D721Med (cell line): ENCODE data around the gene TMEM154.
"Not testable (repeated sequence)": the region's sequence is repeated elsewhere in the genome, so short reads cannot be mapped to it uniquely, and the experiment has no call there.

Experiments used
- DNase-seq: peaks from one replicate; pipeline ENCODE4 v3.0.0; 2011; ENCODE audit warnings: low spot score; ENCODE audit not compliant: insufficient read length
- FAIRE-seq: peaks from 2 replicates; lab custom pipeline; 2011; peaks lifted over from hg19 to GRCh38; lab: Jason Lieb, UNC
- CTCF ChIP-seq: IDR thresholded peaks from 2 replicates; pipeline ENCODE4 v1.5.1; 2012; ENCODE audit warnings: mild to moderate bottlenecking, control low read depth; ENCODE audit not compliant: insufficient read depth; ENCODE audit errors: missing control alignments

The TMEM154 gene

GRCh38 chr4:152672206-152673092, 7.3 kb downstream of the TMEM154 start:
- FAIRE-seq, result no peak
- DNase-seq, result no peak

GRCh38 chr4:152668338-152668964, 11.3 kb downstream of the TMEM154 start:
- TF ChIP-seq CTCF, result no peak
- FAIRE-seq (no peak), DNase-seq (no peak)

More at GRCh38 chr4:152672206-152673092, 7.3 kb downstream of the TMEM154 start:
- no peak for TF ChIP-seq CTCF

GRCh38 chr4:152667781-152668180, 12.0 kb downstream of the TMEM154 start:
- DNase-seq, result no peak
- no peak for TF ChIP-seq CTCF
- no peak for FAIRE-seq

GRCh38 chr4:152666946-152667345, 12.9 kb downstream of the TMEM154 start:
- DNase-seq (no peak), FAIRE-seq (no peak)
- no peak for TF ChIP-seq CTCF

GRCh38 chr4:152665691-152666395, 14.0 kb downstream of the TMEM154 start:
- DNase-seq, result no peak
- no peak for FAIRE-seq
- TF ChIP-seq CTCF, result no peak

- DNase-seq, FAIRE-seq: not testable (repeated sequence)
Observed at GRCh38 chr4:152664067-152664378, 15.8 kb downstream of the TMEM154 start.

GRCh38 chr4:152663203-152664066, 16.4 kb downstream of the TMEM154 start:
- no peak for FAIRE-seq
- no peak for TF ChIP-seq CTCF
- no peak for DNase-seq
